ENCODE results near the gene GLS. TPM values are rescaled to one million over a fixed set of nuclear protein-coding genes. Genes with fewer than 3 reads are reported as not detected.
"Not testable (repeated sequence)": the region's sequence is repeated elsewhere in the genome, so short reads cannot be mapped to it uniquely, and the experiment has no call there.

GLS gene
- total RNA-seq, 2 experiments from 2014 or later: 218 to 227 TPM

- Mint-ChIP-seq H3K27ac (no peak overlapping the region), H3K9me3 (no peaks in the 10 kb centered on the region), H3K4me3 (no peak overlapping the region), H3K36me3 (ENCODE audit: low read depth) (no peaks in the 10 kb centered on the region), H3K4me1 (ENCODE audit: low read depth) (peaks cover 24% of the 10 kb centered on the region), H3K27me3 (no peaks in the 10 kb centered on the region)
- DNase-seq: no peak
- intact Hi-C loops (cut with micrococcal nuclease): no loop called here
- ATAC-seq: no peak
- POLR2A ChIA-PET: no interaction called here
- TF ChIP-seq CTCF (IDR thresholded peaks at IDR 0.05): no peak
- CTCF ChIA-PET: no interaction called here
Observed at GRCh38 chr2:190846746-190847145, 33.9 kb upstream of the GLS start.

- ChIA-PET POLR2A (no interaction called here), CTCF (no interaction called here)
- no peaks in the 10 kb centered on the region for H3K9me3 Mint-ChIP-seq
Observed at GRCh38 chr2:190847504-190848081, 33.0 kb upstream of the GLS start.

GRCh38 chr2:190849774-190850173, 30.8 kb upstream of the GLS start:
- intact Hi-C loops (cut with micrococcal nuclease): loop anchor here (5.0 kb wide), 1 partner anchor 98 kb away; no protein-coding TSS in a partner anchor
- H3K36me3 Mint-ChIP-seq (ENCODE audit: low read depth): no peaks in the 10 kb centered on the region
- H3K9me3 Mint-ChIP-seq: no peaks in the 10 kb centered on the region
- CTCF ChIA-PET: interaction anchor here (0.7 to 3.1 kb wide), 36 partner anchors 10 to 306 kb away, joined by 3 to 24 read pairs (median 5); partner anchors contain the start of gene GLS
- H3K27ac Mint-ChIP-seq: no peak overlapping the region
- H3K4me1 Mint-ChIP-seq (ENCODE audit: low read depth): peaks cover 10% of the 10 kb centered on the region
- POLR2A ChIA-PET: interaction anchor here (1.1 to 2.4 kb wide), 3 partner anchors 30 to 43 kb away, joined by 3 to 18 read pairs (median 3); partner anchors contain the start of gene GLS
- H3K27me3 Mint-ChIP-seq: no peaks in the 10 kb centered on the region
- TF ChIP-seq CTCF (IDR thresholded peaks at IDR 0.05): no peak
- ATAC-seq (no peak), DNase-seq (no peak)
- H3K4me3 Mint-ChIP-seq: no peak overlapping the region

More at GRCh38 chr2:190847504-190848081, 33.0 kb upstream of the GLS start:
- no peak for DNase-seq
- Mint-ChIP-seq H3K4me1 (ENCODE audit: low read depth) (peaks cover 17% of the 10 kb centered on the region), H3K4me3 (no peak overlapping the region), H3K36me3 (ENCODE audit: low read depth) (no peaks in the 10 kb centered on the region), H3K27ac (no peak overlapping the region), H3K27me3 (no peaks in the 10 kb centered on the region)
- no peak for TF ChIP-seq CTCF (IDR thresholded peaks at IDR 0.05)
- intact Hi-C loops (cut with micrococcal nuclease): no loop called here
- ATAC-seq: no peak

GRCh38 chr2:190853022-190853421, 27.6 kb upstream of the GLS start:
- POLR2A ChIA-PET: interaction anchor here (1.4 kb wide), 1 partner anchor 28 kb away, joined by 7 read pairs; the partner anchor contains the start of gene GLS
- H3K9me3 Mint-ChIP-seq; DNase-seq; H3K36me3 Mint-ChIP-seq (ENCODE audit: low read depth); ATAC-seq; H3K4me1 Mint-ChIP-seq (ENCODE audit: low read depth); H3K27ac Mint-ChIP-seq; H3K27me3 Mint-ChIP-seq; H3K4me3 Mint-ChIP-seq: not testable (repeated sequence)
- intact Hi-C loops (cut with micrococcal nuclease): loop anchor here (5.0 kb wide), 1 partner anchor 94 kb away; no protein-coding TSS in a partner anchor
- CTCF ChIA-PET: interaction anchor here (1.0 to 1.2 kb wide), 3 partner anchors 24 to 38 kb away, joined by 3 to 4 read pairs (median 3); no protein-coding TSS in a partner anchor

- Mint-ChIP-seq H3K36me3 (ENCODE audit: low read depth) (no peaks in the 10 kb centered on the region), H3K27me3 (no peaks in the 10 kb centered on the region), H3K4me3 (no peak overlapping the region), H3K4me1 (ENCODE audit: low read depth) (peaks cover 8% of the 10 kb centered on the region), H3K27ac (no peak overlapping the region), H3K9me3 (no peaks in the 10 kb centered on the region)
- DNase-seq (no peak), ATAC-seq (no peak)
- intact Hi-C loops (cut with micrococcal nuclease): loop anchor here (5.0 kb wide), 1 partner anchor 94 kb away; no protein-coding TSS in a partner anchor
- no peak for TF ChIP-seq CTCF (IDR thresholded peaks at IDR 0.05)
- CTCF ChIA-PET: interaction anchor here (1.0 to 1.2 kb wide), 4 partner anchors 23 to 94 kb away, joined by 3 to 4 read pairs (median 3); no protein-coding TSS in a partner anchor
- POLR2A ChIA-PET: interaction anchor here (1.4 kb wide), 1 partner anchor 27 kb away, joined by 7 read pairs; the partner anchor contains the start of gene GLS
Observed at GRCh38 chr2:190853531-190854383, 26.9 kb upstream of the GLS start.
